KOPT-K1 (cell line): Measurements from ENCODE around the gene A4GNT.

Source experiments
- H3K27ac ChIP-seq: fragments of 200-600 bp; sonication (generic); 2 replicates; pipeline ENCODE4 v1.5.1; 2016; ENCODE audit warnings: antibody characterized with exemption, mild to moderate bottlenecking, low read depth, low read length; ENCODE audit not compliant: poor library complexity, severe bottlenecking
- H3K36me3 ChIP-seq: fragments of 200-600 bp; sonication (generic); 2 replicates; pipeline ENCODE4 v1.5.1; 2017; ENCODE audit warnings: antibody characterized with exemption, mild to moderate bottlenecking, low read length, moderate library complexity; ENCODE audit not compliant: insufficient read depth
- H3K9me3 ChIP-seq: fragments of 200-600 bp; sonication (generic); 2 replicates; pipeline ENCODE4 v1.5.1; 2017; ENCODE audit warnings: antibody characterized with exemption, low read length, mild to moderate bottlenecking; ENCODE audit not compliant: insufficient read depth, poor library complexity, severe bottlenecking

The A4GNT gene

DNA sequence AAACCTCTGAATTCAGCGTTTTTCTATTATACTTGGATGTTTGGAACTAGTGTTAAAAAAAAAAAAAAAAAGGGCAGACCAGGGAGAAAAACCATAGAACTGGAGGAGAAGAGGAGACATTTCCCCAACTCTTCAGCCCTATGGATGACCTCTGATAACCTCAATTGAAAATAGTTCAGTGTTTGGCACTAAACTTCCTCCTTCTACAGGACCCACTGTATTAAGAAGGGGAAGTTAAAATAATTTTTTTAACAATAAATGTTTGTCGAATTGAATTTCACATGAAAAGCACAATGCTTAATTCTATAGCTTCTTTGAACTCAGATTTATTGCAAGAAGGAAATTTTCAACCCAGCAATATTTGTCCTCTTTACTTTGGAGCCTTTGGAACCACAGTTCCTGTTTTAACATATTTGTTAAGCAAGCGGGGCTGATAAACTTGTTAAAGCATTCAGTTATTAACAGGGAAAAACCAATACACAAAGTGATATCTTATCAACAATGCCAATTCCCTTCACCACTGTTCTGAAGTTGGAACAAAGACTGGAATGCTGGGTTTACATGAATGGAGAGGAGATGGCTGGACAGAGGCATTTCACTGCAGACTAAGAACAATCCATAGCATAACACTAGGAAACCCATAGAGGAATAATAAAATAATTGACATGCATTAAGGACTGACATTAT is 3.1 kb upstream of the A4GNT start:
- Histone ChIP-seq H3K36me3 (no peaks in the 10 kb centered on the region), H3K27ac (no peak overlapping the region), H3K9me3 (no peaks in the 10 kb centered on the region)

DNA sequence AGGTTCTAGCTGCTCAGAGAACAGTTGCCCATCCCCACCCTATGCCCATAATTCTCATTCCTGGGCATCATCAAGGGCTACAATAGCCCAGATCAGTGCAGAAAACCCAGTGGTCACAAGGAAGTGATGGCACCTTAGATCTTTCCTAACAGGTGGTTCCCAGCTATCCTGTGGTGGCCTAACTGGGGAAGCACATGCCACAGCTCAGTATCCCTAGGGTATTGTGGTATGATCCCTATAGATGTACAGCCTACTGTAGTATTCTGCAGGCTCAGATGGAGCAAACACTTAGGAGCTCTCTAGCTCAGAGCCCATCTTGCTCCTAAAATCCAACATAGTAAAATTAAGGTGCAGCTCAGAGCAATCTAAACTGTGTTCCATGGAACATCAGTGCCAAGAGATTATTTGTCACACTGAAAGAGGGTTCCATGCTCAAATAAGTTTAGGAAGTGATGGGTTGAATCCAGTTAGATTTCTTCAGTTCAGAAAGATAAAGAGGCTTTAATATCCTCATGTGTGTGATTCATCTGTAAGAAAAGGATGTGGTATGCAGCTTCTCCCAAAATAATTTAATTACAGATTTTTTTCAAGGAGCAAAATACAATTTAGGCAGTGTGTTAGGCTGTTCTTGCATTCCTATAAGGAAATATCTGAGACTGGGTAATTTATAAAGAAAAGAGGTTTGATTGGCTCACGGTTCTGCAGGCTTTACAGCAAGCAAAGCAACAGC is 4.4 kb downstream of the A4GNT start:
- H3K36me3 ChIP-seq: no peaks in the 10 kb centered on the region
- H3K9me3 ChIP-seq: peaks cover 9% of the 10 kb centered on the region
- no peak overlapping the region for H3K27ac ChIP-seq

DNA sequence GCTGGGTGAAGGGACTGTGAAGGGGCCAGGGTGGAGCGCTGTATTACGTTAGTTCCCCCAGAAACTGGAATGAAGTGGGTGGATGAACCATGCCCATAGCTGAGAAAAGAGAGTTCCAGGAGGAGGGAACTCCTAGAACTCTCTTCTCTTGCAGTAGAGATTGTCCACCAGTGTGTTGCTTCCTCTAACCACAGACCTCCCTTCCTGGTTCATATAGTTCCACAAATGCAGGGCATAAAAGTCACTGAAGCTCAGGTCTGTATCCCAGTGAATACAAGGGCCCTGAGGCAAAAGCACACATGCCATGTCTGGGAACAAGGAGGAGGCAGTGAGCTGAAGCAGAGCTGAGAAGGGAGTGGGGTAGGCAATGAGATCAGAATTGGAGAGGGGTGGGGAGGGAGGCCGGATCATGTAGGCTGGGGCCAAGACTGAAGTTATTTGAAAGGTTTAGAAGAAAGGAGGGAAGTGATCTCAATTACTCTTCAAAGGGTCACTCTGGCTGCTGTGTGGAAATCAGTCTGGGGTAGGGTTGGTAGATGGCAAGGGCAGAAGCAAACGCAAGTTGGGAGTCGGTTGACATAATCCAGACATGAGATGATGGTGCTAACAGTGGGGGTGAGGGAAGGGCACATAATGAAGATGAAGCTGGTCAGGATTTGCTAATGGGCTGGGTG is 6.5 kb downstream of the A4GNT start:
- peaks cover 9% of the 10 kb centered on the region for H3K9me3 ChIP-seq
- H3K27ac ChIP-seq: no peak overlapping the region
- no peaks in the 10 kb centered on the region for H3K36me3 ChIP-seq

DNA sequence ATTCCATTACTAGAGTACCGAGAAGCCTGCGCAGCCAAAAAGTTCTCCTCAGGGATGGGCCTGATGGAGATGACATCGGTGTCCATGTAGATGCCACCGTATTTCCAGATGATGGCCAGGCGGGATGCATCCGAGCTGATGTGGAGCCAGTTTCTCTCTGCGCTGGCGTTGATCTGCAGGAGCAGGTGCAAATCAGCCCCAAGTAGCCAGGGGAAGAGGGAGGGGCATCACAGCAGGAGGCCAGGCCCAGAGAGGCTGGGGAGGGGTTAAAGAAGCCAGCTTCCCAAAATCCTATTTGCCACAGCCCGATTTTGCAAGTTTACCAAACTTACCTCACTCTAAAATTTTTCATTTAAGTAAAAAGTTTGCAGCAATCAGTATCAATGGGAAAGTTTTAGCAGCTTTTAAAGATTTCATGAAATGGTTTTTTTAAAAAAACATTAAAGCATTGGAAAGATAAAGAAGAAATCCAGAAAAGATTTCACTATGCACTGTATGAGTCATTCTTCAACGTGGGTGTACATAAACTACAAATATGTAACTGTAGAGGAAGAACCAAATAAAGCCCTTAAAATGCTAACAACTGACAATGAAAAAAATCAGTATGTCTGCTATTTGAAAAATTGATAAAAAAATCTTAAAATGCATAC is 7.4 kb downstream of the A4GNT start:
- Histone ChIP-seq H3K27ac (no peak overlapping the region), H3K9me3 (peaks cover 9% of the 10 kb centered on the region), H3K36me3 (no peaks in the 10 kb centered on the region)

DNA sequence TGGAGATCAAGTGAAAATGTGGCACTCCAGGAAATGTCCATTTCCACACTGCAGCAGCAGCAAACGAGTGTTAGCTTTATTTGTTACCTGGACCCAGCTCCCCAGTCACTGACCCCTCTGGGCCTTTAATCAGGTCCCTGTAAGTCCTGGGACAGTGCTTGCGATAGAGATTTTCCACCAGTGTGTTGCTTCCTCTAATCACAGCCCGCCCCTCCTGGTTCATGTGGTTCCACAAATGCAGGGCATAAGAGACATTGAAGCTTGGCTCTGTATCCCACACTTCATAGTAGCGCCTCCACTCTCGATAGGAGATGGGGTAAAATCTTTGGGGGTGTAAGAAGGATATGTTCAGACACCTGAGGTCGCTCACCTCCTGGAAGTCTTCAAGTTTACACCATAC is 8.0 kb downstream of the A4GNT start:
- no peaks in the 10 kb centered on the region for H3K36me3 ChIP-seq
- peaks cover 9% of the 10 kb centered on the region for H3K9me3 ChIP-seq
- no peak overlapping the region for H3K27ac ChIP-seq

DNA sequence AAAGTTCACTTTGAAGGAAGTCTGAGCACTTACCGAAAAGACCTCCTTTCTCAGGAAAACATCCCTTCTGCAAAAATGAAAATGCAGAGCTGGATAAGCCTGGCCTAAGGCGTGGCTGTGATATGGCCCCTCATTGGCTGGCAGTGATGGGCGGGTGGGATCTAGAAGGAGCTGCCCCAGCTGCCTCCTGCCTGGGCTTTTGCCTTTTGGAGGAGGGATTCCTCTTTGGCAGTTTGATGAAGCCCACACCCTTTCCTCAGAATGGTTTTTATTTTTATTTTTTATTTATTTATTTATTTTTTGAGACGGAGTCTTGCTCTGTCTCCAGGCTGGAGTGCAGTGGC is 12.8 kb downstream of the A4GNT start:
- Histone ChIP-seq H3K9me3 (peaks cover 9% of the 10 kb centered on the region), H3K27ac (no peak overlapping the region), H3K36me3 (no peaks in the 10 kb centered on the region)

DNA sequence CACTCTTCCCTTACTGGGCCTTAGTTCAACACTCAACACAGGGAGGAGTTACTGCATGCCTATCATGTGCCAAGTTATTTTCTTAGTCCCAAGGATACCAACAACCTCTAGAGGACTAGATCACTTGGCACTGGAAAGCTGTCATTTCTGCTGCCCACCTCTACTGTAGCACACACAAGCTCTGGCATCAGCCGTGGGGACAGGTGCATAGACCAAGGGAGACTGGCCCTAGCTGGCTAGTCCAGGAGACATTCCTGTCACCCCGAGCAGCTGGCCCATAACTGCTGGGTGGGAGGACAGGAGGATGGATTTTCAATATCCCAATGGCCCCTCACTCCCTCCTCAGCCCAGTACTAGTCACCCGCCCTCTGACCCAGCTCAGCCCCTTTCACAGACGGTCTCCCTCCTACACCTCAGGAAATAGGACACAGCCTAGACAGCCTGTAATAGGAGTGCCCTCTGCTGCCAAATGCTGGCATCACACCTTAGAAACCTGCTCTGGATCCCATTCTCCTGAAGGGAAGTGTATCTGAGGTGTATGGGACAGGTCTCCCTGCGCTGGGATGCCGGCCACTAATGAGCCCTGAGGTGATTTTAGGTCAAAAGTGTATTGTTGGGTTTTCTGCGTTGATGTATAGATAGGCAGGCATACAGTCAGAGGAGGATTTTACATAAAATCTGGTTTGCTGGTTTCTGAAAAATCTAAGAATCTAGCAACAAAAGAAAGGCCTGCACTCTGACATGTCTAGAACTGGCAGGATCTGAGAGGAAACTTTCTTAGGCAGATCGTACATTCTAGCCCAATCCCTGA is 13.4 kb downstream of the A4GNT start:
- Histone ChIP-seq H3K27ac (no peak overlapping the region), H3K9me3 (peaks cover 6% of the 10 kb centered on the region), H3K36me3 (no peaks in the 10 kb centered on the region)

DNA sequence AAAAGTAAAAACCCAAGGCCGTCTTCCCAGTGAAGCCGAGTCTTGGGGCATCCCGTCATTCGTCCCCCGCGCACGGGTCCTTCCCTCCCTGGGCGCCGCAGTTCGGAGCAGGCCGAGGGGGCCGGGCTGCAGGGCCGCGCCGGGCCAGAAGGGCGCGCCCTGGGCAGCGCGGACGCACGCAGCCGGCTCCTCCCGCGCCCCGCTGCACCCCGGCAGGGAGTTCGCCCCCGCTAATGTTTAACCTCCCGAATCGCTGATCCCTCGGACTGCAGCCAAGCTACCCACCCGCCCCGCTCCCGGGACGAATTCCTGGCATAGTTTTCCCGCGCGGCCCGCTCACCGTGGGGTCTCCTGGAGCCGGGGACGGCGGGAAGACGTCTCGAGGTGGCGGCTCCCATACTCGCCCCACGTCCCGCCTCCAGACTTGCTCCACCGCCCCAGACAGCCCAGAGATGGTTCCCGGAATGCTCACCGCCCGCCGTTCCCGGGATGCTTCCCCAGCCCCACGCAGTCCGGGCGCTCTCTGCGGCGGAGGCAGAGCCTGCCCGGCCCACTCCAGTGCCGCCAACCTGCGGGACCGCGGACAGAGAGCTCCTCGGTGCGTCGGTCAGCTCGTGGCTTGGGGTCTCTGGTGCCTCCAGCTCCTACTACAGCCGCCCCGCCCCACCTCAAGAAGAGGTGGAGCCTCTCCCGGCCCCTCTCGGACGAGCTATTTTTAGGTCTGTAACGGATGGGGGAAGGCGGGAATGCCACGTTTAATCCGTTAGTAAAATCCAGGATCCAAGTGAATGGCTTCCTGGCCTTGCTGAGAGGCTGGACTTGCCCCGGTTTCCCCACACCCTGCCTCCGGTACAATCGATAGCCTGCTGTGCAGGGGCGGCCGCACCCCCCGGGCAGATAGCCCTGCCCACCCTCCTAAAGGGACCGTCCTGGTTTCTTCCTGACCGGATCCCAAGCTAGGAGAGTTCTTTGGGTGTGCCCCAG is 16.9 kb downstream of the A4GNT start, which contains the start of gene DZIP1L:
DZIP1L (minus strand) TSS at position 621 of the 984 bp plus-strand sequence. CDS start 11,637 bp downstream, outside the sequence.
- Histone ChIP-seq H3K36me3 (no peaks in the 10 kb centered on the region), H3K27ac (no peak within 1 kb of the TSS), H3K9me3 (no peaks in the 10 kb centered on the region)

DNA sequence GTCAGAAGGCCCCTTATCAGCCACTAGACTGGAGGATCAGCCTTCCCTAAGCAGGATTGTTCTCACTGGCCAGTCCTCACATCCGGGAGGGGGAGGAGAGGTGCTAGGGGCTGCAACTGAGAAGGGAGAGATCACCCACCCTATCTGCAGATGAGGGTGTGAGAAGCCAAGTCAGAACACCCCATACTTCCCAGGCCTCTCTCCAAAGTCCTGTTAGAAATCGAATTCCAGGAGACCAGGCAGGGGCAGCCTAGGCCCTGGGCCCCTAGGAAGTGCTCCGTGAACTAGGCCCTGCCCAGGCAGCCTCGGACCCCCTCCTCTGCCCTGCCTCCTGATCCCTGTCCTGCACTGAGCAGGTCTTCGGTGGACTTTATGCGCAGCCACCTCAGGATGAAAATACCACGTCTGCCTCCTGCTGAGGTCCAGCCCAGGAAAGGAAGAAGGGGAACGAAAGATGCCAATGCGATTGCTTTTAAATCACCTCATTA is 17.7 kb downstream of the A4GNT start:
- no peaks in the 10 kb centered on the region for H3K9me3 ChIP-seq
- H3K36me3 ChIP-seq: no peaks in the 10 kb centered on the region
- H3K27ac ChIP-seq: no peak overlapping the region

DNA sequence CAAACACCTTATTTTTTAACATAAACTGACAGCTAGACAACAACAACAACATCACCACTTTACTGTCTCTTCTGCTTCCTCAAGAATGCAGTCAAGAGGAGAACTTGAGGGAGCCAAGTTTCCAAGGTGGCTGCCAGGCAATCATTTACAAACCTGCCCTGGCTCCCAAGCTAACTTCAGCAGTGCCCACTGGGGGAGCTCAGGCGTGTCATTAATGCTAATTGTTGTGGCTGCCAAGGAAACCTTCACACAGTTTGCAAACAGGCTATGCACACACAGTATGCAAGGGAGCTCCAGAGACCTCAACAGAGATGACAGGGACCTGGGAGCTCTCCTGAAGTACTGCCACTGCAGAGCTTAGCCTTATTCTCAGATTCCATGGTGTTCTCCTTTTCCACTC is 18.9 kb downstream of the A4GNT start:
- H3K36me3 ChIP-seq: no peaks in the 10 kb centered on the region
- no peaks in the 10 kb centered on the region for H3K9me3 ChIP-seq
- no peak overlapping the region for H3K27ac ChIP-seq

DNA sequence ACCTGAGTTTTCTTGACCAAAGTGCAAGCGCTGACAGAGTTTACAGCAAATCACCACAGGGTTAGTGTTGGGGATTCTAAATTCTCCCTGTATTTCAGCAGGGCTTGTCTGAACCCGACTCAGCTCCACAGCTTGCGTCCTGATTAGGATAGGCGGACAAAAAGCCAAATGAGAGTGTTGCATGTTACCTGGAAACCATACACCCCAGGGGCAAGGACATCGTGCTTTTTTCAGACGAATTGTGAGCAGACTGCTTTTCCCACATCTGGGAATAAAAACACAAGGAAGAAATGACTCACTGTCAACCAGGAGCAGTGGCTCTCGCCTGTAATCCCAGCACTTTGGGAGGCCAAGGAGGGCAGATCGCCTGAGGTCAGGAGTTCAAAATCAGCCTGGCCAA is 19.8 kb downstream of the A4GNT start:
- H3K27ac ChIP-seq: no peak overlapping the region
- H3K9me3 ChIP-seq: no peaks in the 10 kb centered on the region
- no peaks in the 10 kb centered on the region for H3K36me3 ChIP-seq

DNA sequence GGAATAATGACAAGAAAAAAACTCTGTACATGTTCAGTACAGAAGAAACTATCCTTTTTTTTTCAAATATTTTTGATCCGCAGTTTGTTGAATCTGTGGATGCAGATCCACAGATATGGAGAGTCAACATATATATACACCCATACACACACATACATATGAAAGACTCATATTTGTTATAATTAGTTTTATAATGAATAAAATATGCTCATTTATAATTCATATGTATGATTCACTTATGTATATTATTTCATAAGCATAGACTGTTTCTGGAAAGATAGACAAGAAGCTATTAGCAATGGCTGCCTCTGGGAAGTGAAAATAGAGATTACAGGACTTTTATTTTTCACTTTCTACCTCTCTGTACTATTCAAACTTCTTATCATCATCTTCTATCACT is 26.6 kb downstream of the A4GNT start:
- Histone ChIP-seq H3K9me3 (no peaks in the 10 kb centered on the region), H3K36me3 (no peaks in the 10 kb centered on the region), H3K27ac (no peak overlapping the region)

DNA sequence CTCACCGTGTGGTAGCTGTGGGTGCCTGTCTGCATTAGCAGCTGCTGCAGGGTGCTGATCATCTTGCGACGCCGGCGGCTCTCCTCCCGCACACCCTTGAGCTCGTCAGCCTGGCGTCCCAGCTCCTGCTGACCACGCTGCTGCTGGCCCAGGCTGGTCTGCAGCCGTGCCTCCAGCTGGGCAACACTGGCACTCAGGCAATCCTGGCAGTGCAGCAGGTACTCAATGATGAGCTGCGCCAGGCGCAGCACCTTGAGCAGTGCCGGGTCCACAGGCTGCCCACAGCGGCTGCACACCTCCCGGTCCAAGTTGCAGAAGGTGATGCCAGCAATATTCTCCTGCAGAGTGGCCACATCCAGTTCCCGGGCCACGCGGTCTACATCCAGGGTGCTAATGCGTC is 28.7 kb downstream of the A4GNT start:
- Histone ChIP-seq H3K36me3 (no peaks in the 10 kb centered on the region), H3K9me3 (no peaks in the 10 kb centered on the region), H3K27ac (no peak overlapping the region)
